ENCODE measurements around the gene KCNQ1. TPM values are rescaled to one million over a fixed set of nuclear protein-coding genes. Genes with fewer than 3 reads are reported as not detected.

The KCNQ1 gene
- polyA plus RNA-seq, 1 of the 3 experiments (the other 2 are of a cell fraction): 0.05 TPM

DNA sequence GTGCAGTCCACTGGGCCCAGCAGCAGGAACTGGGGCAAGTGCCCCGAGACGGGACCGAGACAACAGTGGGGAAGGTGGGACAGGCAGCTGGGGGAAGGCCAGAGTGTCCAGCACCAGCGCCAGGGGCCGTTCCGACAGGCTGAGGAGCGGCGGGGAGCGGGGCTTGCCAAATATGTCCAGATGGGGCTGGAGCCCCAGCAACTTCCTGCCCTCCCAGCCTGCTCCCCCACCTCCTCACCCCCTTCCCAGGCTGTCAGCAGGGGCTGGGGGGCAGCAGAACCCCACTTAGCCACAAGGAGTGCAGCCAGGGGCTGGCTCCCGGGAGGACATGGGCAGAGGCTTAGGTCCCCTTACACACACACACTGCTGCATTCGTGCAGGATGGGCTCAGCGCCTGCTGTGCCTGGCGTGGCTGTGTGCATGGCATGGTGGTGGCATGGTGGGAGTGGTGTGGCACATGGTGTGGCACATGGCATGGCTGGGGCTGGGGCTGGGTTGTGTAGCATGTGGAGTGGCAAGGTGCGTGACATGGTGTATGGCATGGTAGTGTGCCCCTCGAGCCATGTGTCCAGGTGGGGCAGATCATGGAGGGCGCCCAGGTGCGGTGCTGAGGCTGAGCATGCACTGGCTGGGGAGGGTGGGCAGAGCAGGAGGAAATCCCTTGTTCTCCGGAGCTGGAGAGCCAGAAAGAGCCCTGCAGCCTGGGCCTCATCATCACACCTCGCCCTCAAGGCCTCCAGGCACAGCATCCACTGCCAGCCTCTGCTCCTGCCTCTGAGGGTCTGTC, 389.1 kb downstream of the KCNQ1 start:
- H4K20me1 ChIP-seq (ENCODE audit: insufficient read depth): no peaks in the 10 kb centered on the region
- 0 out of 2 replicates have a peak, but pooled peaks cover 1% of the 10 kb centered on the region for H3K9me3 ChIP-seq
- TF ChIP-seq, protein P1, sequence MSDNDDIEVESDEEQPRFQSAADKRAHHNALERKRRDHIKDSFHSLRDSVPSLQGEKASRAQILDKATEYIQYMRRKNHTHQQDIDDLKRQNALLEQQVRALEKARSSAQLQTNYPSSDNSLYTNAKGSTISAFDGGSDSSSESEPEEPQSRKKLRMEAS (IDR thresholded peaks at IDR 0.05; ENCODE audit: low read depth): no peak
- TF ChIP-seq RCOR1 (IDR thresholded peaks at IDR 0.05; ENCODE audit: low read length) (no peak), TCF12 (IDR thresholded peaks at IDR 0.05) (no peak), RAD21 (IDR thresholded peaks at IDR 0.05; ENCODE audit: low read length) (no peak), RXRA (IDR thresholded peaks at IDR 0.05; ENCODE audit: borderline replicate concordance, low read depth) (no peak), ELF1 (IDR thresholded peaks at IDR 0.05) (no peak), SMC3 (IDR thresholded peaks at IDR 0.05; ENCODE audit: low read depth, low read length) (no peak), FOSL2 (IDR thresholded peaks at IDR 0.05; ENCODE audit: borderline replicate concordance, low read depth) (no peak), FOXM1 (IDR thresholded peaks at IDR 0.05; ENCODE audit: low read depth) (no peak)
- TF ChIP-seq, protein P2, sequence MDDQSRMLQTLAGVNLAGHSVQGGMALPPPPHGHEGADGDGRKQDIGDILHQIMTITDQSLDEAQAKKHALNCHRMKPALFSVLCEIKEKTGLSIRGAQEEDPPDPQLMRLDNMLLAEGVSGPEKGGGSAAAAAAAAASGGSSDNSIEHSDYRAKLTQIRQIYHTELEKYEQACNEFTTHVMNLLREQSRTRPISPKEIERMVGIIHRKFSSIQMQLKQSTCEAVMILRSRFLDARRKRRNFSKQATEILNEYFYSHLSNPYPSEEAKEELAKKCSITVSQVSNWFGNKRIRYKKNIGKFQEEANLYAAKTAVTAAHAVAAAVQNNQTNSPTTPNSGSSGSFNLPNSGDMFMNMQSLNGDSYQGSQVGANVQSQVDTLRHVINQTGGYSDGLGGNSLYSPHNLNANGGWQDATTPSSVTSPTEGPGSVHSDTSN (IDR thresholded peaks at IDR 0.05): no peak
- TF ChIP-seq, protein P3, sequence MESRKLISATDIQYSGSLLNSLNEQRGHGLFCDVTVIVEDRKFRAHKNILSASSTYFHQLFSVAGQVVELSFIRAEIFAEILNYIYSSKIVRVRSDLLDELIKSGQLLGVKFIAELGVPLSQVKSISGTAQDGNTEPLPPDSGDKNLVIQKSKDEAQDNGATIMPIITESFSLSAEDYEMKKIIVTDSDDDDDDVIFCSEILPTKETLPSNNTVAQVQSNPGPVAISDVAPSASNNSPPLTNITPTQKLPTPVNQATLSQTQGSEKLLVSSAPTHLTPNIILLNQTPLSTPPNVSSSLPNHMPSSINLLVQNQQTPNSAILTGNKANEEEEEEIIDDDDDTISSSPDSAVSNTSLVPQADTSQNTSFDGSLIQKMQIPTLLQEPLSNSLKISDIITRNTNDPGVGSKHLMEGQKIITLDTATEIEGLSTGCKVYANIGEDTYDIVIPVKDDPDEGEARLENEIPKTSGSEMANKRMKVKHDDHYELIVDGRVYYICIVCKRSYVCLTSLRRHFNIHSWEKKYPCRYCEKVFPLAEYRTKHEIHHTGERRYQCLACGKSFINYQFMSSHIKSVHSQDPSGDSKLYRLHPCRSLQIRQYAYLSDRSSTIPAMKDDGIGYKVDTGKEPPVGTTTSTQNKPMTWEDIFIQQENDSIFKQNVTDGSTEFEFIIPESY (IDR thresholded peaks at IDR 0.05; ENCODE audit: borderline replicate concordance, low read depth): no peak
- CTCF ChIA-PET: interaction anchor here (0.7 to 1.2 kb wide), 2 partner anchors 16 to 805 kb away, joined by 3 read pairs; no protein-coding TSS in a partner anchor
- no peaks in the 10 kb centered on the region for H3K9me2 ChIP-seq
- WGBS (ENCODE audit: low lambda C conversion rate): 67% methylated on average over 18 of the region's 19 CpGs
- H3K27me3 ChIP-seq (ENCODE audit: insufficient read depth): no peaks in the 10 kb centered on the region
- H2AFZ ChIP-seq (ENCODE audit: low read depth): no peak overlapping the region
- H3F3A ChIP-seq (replicated peaks; ENCODE audit: insufficient read depth): no peaks in the 10 kb centered on the region
- H3K27ac ChIP-seq (ENCODE audit: low read depth in 2 of 2, low read length in 1 of 2): no peak overlapping the region
- DNase-seq: no peak
- POLR2A ChIA-PET: no interaction called here
- no peaks in the 10 kb centered on the region for H3K79me2 ChIP-seq (ENCODE audit: insufficient read depth)
- H3K4me1 ChIP-seq (ENCODE audit: control insufficient read depth in 1 of 2, insufficient read depth in 2 of 2, low read depth in 1 of 2, low read length in 1 of 2): peaks cover 0 to 29% of the 10 kb centered on the region in 2 experiments; a peak in 1 of 4 replicates
- no peak overlapping the region for H3K9ac ChIP-seq
- no peak overlapping the region for H3K4me3 ChIP-seq (ENCODE audit: low read depth in 2 of 2, low read length in 1 of 2)
- H3K36me3 ChIP-seq (replicated peaks in 1 of 2; ENCODE audit: control insufficient read depth in 1 of 2, insufficient read depth in 2 of 2, low read length in 1 of 2): no peaks in the 10 kb centered on the region
- H3K4me2 ChIP-seq: no peak overlapping the region

DNA sequence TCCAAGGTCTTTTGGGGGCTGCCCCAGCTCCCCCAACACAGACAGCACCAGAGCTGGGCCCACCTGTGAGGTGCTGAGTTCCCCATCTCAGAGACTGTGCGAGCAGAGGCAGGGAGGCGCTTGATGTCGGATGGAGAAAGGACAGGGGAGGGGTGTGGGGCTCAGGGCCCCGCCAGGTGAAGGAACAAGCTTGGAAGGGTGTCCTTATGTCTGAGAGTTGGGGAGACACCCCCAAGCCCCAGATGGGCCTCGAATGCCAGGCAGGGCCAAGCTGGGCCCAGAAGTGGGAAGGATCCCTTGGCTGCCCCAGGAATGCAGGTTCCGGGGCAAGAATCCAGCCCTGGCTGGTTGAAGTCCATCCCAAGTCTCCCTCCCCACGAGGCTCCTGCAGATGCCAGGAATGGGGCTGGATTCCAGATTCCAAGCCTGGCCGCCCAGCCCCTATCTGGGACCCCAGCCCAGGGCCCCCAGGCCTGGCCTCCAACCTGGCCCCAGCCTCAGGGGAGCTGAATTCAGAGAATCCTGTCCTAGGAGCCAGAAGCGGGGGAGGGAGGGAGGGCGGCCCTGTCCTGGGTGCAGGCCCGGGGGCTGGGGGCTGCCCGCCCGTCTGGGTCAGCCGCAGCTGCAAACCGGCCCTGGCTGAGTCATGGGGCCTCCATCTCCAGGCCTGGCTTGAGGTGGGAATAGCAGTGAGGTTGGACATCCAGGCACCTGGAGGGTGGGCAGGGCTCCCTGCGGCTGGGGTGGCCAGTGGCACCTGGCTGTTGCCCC, 389.9 kb downstream of the KCNQ1 start:
- Histone ChIP-seq H3K9me2 (no peaks in the 10 kb centered on the region), H4K20me1 (ENCODE audit: insufficient read depth) (no peaks in the 10 kb centered on the region), H2AFZ (ENCODE audit: low read depth) (no peak overlapping the region), H3K79me2 (ENCODE audit: insufficient read depth) (no peaks in the 10 kb centered on the region), H3K4me2 (no peak overlapping the region), H3K27me3 (ENCODE audit: insufficient read depth) (no peaks in the 10 kb centered on the region), H3K27ac (ENCODE audit: low read depth in 2 of 2, low read length in 1 of 2) (no peak overlapping the region), H3K4me1 (ENCODE audit: control insufficient read depth in 1 of 2, insufficient read depth in 2 of 2, low read depth in 1 of 2, low read length in 1 of 2) (peaks cover 0 to 37% of the 10 kb centered on the region in 2 experiments; a peak in 1 of 4 replicates), H3K4me3 (ENCODE audit: low read depth in 2 of 2, low read length in 1 of 2) (no peak overlapping the region), H3K9ac (no peak overlapping the region), H3K36me3 (replicated peaks in 1 of 2; ENCODE audit: control insufficient read depth in 1 of 2, insufficient read depth in 2 of 2, low read length in 1 of 2) (no peaks in the 10 kb centered on the region), H3F3A (replicated peaks; ENCODE audit: insufficient read depth) (no peaks in the 10 kb centered on the region), H3K9me3 (no peaks in the 10 kb centered on the region)
- ChIA-PET CTCF (interaction anchor here (1.2 kb wide), 1 partner anchor 17 kb away, joined by 3 read pairs; no protein-coding TSS in a partner anchor), POLR2A (no interaction called here)
- WGBS (ENCODE audit: low lambda C conversion rate): 71% methylated on average over 4 of the region's 16 CpGs
- DNase-seq: no peak
- TF ChIP-seq SMC3 (IDR thresholded peaks at IDR 0.05; ENCODE audit: low read depth, low read length) (no peak), SIN3A (IDR thresholded peaks at IDR 0.05; ENCODE audit: borderline replicate concordance, low read depth, low read length) (no peak), EP300 (IDR thresholded peaks at IDR 0.05; ENCODE audit: borderline replicate concordance in 1 of 2, low read depth in 1 of 2, low read length in 1 of 2) (no peak), FOXJ3 (CRISPR knock-in tag; IDR thresholded peaks at IDR 0.05) (no peak)
- TF ChIP-seq, protein P4, sequence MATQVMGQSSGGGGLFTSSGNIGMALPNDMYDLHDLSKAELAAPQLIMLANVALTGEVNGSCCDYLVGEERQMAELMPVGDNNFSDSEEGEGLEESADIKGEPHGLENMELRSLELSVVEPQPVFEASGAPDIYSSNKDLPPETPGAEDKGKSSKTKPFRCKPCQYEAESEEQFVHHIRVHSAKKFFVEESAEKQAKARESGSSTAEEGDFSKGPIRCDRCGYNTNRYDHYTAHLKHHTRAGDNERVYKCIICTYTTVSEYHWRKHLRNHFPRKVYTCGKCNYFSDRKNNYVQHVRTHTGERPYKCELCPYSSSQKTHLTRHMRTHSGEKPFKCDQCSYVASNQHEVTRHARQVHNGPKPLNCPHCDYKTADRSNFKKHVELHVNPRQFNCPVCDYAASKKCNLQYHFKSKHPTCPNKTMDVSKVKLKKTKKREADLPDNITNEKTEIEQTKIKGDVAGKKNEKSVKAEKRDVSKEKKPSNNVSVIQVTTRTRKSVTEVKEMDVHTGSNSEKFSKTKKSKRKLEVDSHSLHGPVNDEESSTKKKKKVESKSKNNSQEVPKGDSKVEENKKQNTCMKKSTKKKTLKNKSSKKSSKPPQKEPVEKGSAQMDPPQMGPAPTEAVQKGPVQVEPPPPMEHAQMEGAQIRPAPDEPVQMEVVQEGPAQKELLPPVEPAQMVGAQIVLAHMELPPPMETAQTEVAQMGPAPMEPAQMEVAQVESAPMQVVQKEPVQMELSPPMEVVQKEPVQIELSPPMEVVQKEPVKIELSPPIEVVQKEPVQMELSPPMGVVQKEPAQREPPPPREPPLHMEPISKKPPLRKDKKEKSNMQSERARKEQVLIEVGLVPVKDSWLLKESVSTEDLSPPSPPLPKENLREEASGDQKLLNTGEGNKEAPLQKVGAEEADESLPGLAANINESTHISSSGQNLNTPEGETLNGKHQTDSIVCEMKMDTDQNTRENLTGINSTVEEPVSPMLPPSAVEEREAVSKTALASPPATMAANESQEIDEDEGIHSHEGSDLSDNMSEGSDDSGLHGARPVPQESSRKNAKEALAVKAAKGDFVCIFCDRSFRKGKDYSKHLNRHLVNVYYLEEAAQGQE (IDR thresholded peaks at IDR 0.05; ENCODE audit: low read depth, low read length): no peak
- TF ChIP-seq, protein P2 (IDR thresholded peaks at IDR 0.05): no peak
- TF ChIP-seq, protein P5, sequence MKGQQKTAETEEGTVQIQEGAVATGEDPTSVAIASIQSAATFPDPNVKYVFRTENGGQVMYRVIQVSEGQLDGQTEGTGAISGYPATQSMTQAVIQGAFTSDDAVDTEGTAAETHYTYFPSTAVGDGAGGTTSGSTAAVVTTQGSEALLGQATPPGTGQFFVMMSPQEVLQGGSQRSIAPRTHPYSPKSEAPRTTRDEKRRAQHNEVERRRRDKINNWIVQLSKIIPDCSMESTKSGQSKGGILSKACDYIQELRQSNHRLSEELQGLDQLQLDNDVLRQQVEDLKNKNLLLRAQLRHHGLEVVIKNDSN (IDR thresholded peaks at IDR 0.05; ENCODE audit: borderline replicate concordance, low read depth): no peak

Data from SK-N-SH (cell line).